Tibial nerve (tissue), 4 donors: ENCODE data around the gene GPR4.

Source experiments
- CTCF ChIP-seq, 5 experiments: fragments of 200-600 bp in 3 of 5; fragments of 450-650 bp in 2 of 5; sonication (generic) in 3 of 5; IDR thresholded peaks; one replicate each; pipeline ENCODE4 v1.5.1; 2016 to 2019; ENCODE audit warnings: antibody characterized with exemption in 5 of 5, mild to moderate bottlenecking in 3 of 5, moderate library complexity in 2 of 5
- EP300 ChIP-seq, 2 donors: sonication (generic); formaldehyde crosslinking; IDR thresholded peaks; one replicate each; pipeline ENCODE4 v1.6.1; 2017; ENCODE audit warnings: antibody characterized with exemption in 2 of 2, mild to moderate bottlenecking in 1 of 2
- POLR2A ChIP-seq, 2 donors: fragments of 450-650 bp; IDR thresholded peaks; one replicate each; pipeline ENCODE4 v1.6.1; 2017; ENCODE audit warnings: antibody characterized with exemption in 2 of 2, mild to moderate bottlenecking in 2 of 2, moderate library complexity in 2 of 2

GRCh38 chr19:45591004-45591637, 10.9 kb downstream of the GPR4 start:
- peak in 1 of 5 experiments; percentile 20 for TF ChIP-seq CTCF (IDR thresholded peaks at IDR 0.05)
- no peak for TF ChIP-seq POLR2A (IDR thresholded peaks at IDR 0.05)
- no peak for TF ChIP-seq EP300 (IDR thresholded peaks at IDR 0.05)
